CD1c-positive myeloid dendritic cell (primary cell): ENCODE results near the gene SLC7A7.
"Not testable (repeated sequence)": the region's sequence is repeated elsewhere in the genome, so short reads cannot be mapped to it uniquely, and the experiment has no call there.

ENCODE experiments used
- DNase-seq: peaks from one replicate; pipeline ENCODE4 v3.0.0-alpha.2; 2016; ENCODE audit errors: extremely low spot score

Gene SLC7A7

GRCh38 chr14:22753586-22753985 is 61.6 kb downstream of the SLC7A7 start:
- DNase-seq: peak; percentile 11

DNA sequence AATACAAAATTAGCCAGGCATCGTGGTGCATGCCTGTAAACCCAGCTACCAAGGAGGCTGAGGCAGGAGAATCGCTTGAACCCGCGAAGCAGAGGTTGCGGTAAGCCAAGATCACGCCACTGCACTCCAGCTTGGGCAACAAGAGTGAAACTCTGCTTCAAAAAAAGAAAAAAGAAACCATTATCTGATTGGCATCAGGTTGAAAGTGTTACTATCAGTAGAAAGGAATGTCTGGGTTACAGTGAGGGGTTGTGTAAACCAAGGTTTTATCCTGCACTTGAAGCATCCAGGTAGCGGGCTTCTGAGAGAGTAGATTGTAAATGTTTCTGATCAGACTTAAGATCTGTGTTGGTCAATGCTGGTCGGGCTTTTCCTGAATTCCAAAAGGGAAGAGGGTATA is 62.8 kb downstream of the SLC7A7 start:
- DNase-seq: no peak

DNA sequence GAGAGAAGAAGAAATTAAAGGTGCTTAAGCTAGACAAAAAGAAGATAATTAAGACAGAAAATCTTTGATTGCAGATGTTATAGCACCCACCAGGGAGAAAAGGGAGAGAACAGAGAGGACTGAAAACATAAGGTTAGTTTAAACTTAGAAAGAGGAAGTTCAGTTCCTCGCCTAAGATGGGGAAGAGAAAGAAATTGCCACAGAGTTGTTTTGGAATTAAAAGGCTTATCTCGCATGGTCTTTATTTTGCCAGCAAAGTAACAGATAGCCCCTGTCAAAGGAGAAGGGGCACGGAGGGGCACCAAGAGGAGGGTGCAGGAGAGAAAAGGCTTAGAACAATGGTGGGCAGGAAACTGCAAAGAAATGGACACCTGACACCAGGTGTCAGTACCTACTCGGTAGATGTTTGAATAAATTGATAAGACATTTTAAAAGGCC is 66.6 kb downstream of the SLC7A7 start:
- peak; percentile 67 for DNase-seq

- DNase-seq: peak; percentile 28
Measured at GRCh38 chr14:22748206-22748605, 67.0 kb downstream of the SLC7A7 start.

DNA sequence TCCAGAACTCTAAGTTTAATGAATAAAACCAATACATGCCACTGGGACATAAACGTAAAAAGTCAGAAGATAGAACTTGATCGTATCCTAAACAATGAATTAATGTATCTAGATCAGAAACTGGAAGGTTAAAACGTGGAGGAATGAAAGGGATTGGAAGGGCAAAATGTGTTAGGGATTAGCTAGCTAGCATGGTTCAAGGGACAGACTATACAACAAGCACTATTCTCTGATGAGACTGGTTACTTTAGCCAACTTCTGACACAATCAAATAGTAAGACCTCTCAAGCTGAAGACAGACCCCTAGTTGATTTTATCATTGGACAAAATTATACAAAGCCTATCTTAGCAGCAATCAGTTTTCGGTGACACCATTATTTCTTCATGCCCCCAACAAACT is 67.5 kb downstream of the SLC7A7 start:
- no peak for DNase-seq

DNA sequence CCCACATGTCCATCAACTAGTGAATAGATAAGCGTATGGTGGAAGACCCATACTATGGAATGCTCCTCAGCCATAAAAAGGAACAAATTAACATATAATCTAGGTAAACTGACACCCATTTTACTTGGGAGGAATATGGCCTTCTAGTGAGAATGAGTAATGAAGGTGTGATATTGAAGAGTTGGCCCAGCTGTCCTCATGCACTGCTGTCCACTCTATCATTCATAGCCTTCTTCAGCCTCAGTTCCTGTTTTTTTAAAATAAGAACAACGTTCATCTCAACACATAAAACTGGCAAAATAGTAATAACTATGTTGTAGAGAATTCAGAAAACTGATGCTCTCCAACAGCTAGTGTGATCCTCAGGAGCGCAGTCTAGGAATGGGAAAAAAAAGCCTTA is 75.2 kb downstream of the SLC7A7 start:
- no peak for DNase-seq

GRCh38 chr14:22739423-22739822 is 75.8 kb downstream of the SLC7A7 start:
- no peak for DNase-seq

DNA sequence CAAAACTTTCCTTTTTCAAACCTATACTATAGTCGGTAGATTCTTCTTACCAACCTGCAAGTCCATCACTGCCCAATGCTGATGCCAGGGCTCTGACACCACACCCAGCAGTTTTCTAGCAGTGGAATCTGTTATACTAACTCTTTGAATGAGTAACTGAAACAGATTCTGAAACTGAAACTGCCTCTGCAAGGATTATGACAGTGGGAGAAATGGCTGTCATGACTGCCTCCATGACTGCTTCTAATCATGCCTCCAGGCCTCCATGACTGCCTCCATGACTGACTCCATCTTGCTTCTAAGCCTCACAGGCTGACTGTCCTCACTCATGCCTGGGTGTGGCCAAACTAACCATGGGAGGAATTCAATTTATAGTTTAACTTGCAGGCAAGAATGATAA is 78.2 kb downstream of the SLC7A7 start:
- peak; percentile 7 for DNase-seq

GRCh38 chr14:22736384-22736783 is 78.9 kb downstream of the SLC7A7 start:
- DNase-seq: not testable (repeated sequence)

- no peak for DNase-seq
Measured at GRCh38 chr14:22735096-22735495, 80.1 kb downstream of the SLC7A7 start.

GRCh38 chr14:22733829-22734228 is 81.4 kb downstream of the SLC7A7 start:
- DNase-seq: no peak

DNA sequence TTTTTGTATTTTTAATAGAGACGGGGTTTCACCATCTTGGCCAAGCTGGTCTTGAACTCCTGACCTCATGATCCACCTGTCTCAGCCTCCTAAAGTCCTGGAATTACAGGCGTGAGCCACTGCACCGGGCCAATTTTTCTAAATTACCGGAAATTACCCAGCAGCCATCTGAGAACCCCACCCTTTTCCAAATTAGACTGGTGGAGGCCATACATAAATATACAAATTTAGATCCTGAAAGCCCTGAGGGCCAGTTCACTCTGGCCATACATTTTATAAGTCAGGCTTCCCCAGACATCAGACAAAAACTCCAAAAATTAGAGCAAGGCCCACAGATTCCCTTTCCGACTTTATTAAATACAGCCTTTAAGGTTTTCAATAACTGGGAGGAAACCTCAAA is 83.2 kb downstream of the SLC7A7 start:
- not testable (repeated sequence) for DNase-seq

- DNase-seq: no peak
Measured at GRCh38 chr14:22726012-22726411, 89.2 kb downstream of the SLC7A7 start.

- not testable (repeated sequence) for DNase-seq
Measured at GRCh38 chr14:22725374-22725773, 89.9 kb downstream of the SLC7A7 start.

- not testable (repeated sequence) for DNase-seq
Measured at GRCh38 chr14:22724847-22725246, 90.4 kb downstream of the SLC7A7 start.

DNA sequence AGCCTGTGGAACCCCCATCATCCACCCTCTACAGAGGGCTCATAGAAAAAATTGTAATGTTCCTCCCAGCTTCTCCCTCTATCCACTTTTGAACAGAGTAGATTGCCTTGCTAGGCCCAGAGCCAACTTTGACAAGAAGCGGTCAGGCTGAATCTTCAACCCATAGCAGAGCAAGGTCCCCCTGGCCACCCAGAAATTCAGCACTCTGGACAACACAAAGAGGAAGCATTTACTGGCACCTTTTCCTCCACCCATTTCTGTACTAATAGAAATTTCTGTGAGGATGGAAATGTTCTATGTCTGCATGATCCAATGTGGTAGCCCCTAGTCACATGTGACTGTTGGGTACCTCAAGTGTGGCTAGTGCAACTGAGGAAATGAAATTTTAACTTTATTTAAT is 91.4 kb downstream of the SLC7A7 start:
- DNase-seq: no peak
